IMR-90 (cell line): ENCODE results near the gene USP7. TPM values are rescaled to one million over a fixed set of nuclear protein-coding genes. Genes with fewer than 3 reads are reported as not detected.

ENCODE experiments used
- ATAC-seq: fragments of 200-7000 bp; cut with Tn5 transposase; 2 replicates; pipeline ENCODE4 v1.9.1; 2020; ENCODE audit warnings: low read depth, mild to moderate bottlenecking, moderate library complexity
- BruUV-seq: library from RNA; stranded (reverse); fragments of 400-500 nt; replicated peaks from 2 replicates; lab custom pipeline; 2021; lab: Mats Ljungman, UMichigan
- CTCF ChIA-PET: fragments of 300-600 bp; formaldehyde crosslinking; extraction: SDS; loops from one replicate; lab custom pipeline; 2021; ENCODE audit warnings: antibody characterized with exemption; lab: Yijun Ruan, JAX
- POLR2A ChIA-PET: fragments of 300-600 bp; sonication (Branson Sonifier 250); formaldehyde crosslinking; loops from one replicate; lab custom pipeline; 2022; ENCODE audit warnings: antibody characterized with exemption; ENCODE audit not compliant: unreplicated experiment; lab: Charles Lee
- DNase-seq: peaks from one replicate; pipeline ENCODE4 v3.0.0; 2013
- H2AFZ ChIP-seq: replicated peaks from 2 replicates; pipeline ENCODE3; 2013; ENCODE audit warnings: low read length, mild to moderate bottlenecking; ENCODE audit not compliant: poor library complexity
- H2AK5ac ChIP-seq: 2 replicates; pipeline ENCODE4 v1.6.1; 2013; ENCODE audit warnings: low read depth, low read length, inconsistent platforms
- H2AK9ac ChIP-seq: replicated peaks from 2 replicates; pipeline ENCODE3; 2013; ENCODE audit warnings: mild to moderate bottlenecking, low read depth, low read length, moderate library complexity; ENCODE audit not compliant: poor library complexity
- H2BK120ac ChIP-seq: 2 replicates; pipeline ENCODE4 v1.6.1; 2013; ENCODE audit warnings: low read depth, low read length, inconsistent platforms
- H2BK15ac ChIP-seq: 3 replicates; pipeline ENCODE4 v1.6.1; 2013; ENCODE audit warnings: low read depth, low read length, inconsistent platforms
- H2BK20ac ChIP-seq: 2 replicates; pipeline ENCODE4 v1.6.1; 2013; ENCODE audit warnings: low read depth, mild to moderate bottlenecking, inconsistent platforms, low read length, moderate library complexity
- H2BK5ac ChIP-seq: 2 replicates; pipeline ENCODE4 v1.6.1; 2013; ENCODE audit warnings: mild to moderate bottlenecking, low read depth, low read length, inconsistent platforms; ENCODE audit not compliant: poor library complexity, severe bottlenecking
- H3K14ac ChIP-seq: replicated peaks from 2 replicates; pipeline ENCODE4 v1.6.1; 2013; ENCODE audit warnings: low read depth, low read length, inconsistent platforms
- H3K18ac ChIP-seq: 2 replicates; pipeline ENCODE4 v1.6.1; 2013; ENCODE audit warnings: low read depth, low read length, control low read depth
- H3K23ac ChIP-seq: 2 replicates; pipeline ENCODE4 v1.6.1; 2013; ENCODE audit warnings: low read depth, low read length, inconsistent platforms
- H3K27ac ChIP-seq: 2 replicates; pipeline ENCODE4 v1.5.1; 2013; ENCODE audit warnings: mild to moderate bottlenecking, control low read depth, low read length; ENCODE audit not compliant: insufficient read depth
- H3K27me3 ChIP-seq: 2 replicates; pipeline ENCODE4 v1.6.1; 2013; ENCODE audit warnings: low read length; ENCODE audit not compliant: control insufficient read depth, insufficient read depth
- H3K36me3 ChIP-seq: 2 replicates; pipeline ENCODE4 v1.6.1; 2013; ENCODE audit warnings: low read length, mixed read lengths; ENCODE audit not compliant: control insufficient read depth, insufficient read depth
- H3K4ac ChIP-seq: 2 replicates; pipeline ENCODE4 v1.6.1; 2013; ENCODE audit warnings: low read depth, low read length, inconsistent platforms
- H3K4me1 ChIP-seq: 2 replicates; pipeline ENCODE4 v1.6.1; 2013; ENCODE audit warnings: low read length, mixed read lengths; ENCODE audit not compliant: control insufficient read depth, insufficient read depth
- H3K4me2 ChIP-seq: 2 replicates; pipeline ENCODE4 v1.6.1; 2013; ENCODE audit warnings: low read depth, mild to moderate bottlenecking, control low read depth, low read length, moderate library complexity
- H3K4me3 ChIP-seq: 2 replicates; pipeline ENCODE4 v1.5.1; 2013; ENCODE audit warnings: low read depth, mild to moderate bottlenecking, control low read depth, low read length, moderate library complexity; ENCODE audit not compliant: insufficient read depth
- H3K56ac ChIP-seq: 2 replicates; pipeline ENCODE4 v1.6.1; 2013; ENCODE audit warnings: low read length, inconsistent platforms; ENCODE audit not compliant: insufficient read depth; ENCODE audit errors: extremely low read depth
- H3K79me1 ChIP-seq, 2 experiments: 2 replicates each; pipeline ENCODE4 v1.6.1; 2013; ENCODE audit warnings: low read length in 2 of 2, inconsistent platforms in 1 of 2, low read depth in 1 of 2
- H3K9ac ChIP-seq: 2 replicates; pipeline ENCODE4 v1.6.1; 2013; ENCODE audit warnings: low read depth, low read length, control low read depth
- H3K9me1 ChIP-seq: 2 replicates; pipeline ENCODE4 v1.6.1; 2013; ENCODE audit warnings: low read length, inconsistent platforms; ENCODE audit not compliant: insufficient read depth
- H3K9me3 ChIP-seq: 2 replicates; pipeline ENCODE4 v1.6.1; 2013; ENCODE audit warnings: low read length; ENCODE audit not compliant: control insufficient read depth, insufficient read depth
- H4K20me1 ChIP-seq: 2 replicates; pipeline ENCODE4 v1.6.1; 2013; ENCODE audit warnings: low read length, inconsistent platforms; ENCODE audit not compliant: insufficient read depth
- H4K5ac ChIP-seq: 2 replicates; pipeline ENCODE4 v1.6.1; 2013; ENCODE audit warnings: mild to moderate bottlenecking, low read depth, low read length, control low read depth
- H4K8ac ChIP-seq, 2 experiments: 2 replicates each; pipeline ENCODE4 v1.6.1; 2013; ENCODE audit warnings: low read depth in 2 of 2, low read length in 2 of 2, control low read depth in 1 of 2, inconsistent platforms in 1 of 2
- H4K91ac ChIP-seq: 2 replicates; pipeline ENCODE4 v1.6.1; 2013; ENCODE audit warnings: low read depth, low read length, inconsistent platforms; ENCODE audit not compliant: insufficient read depth
- BHLHE40 ChIP-seq: fragments of 150-350 bp; IDR thresholded peaks from 2 replicates; pipeline ENCODE4 v1.6.1; 2016; ENCODE audit warnings: mild to moderate bottlenecking, low read depth, low read length
- CEBPB ChIP-seq: IDR thresholded peaks from 2 replicates; pipeline ENCODE4 v1.6.1; 2012; ENCODE audit warnings: low read depth, low read length, improper control_type of control experiment
- CHD1 ChIP-seq: IDR thresholded peaks from 2 replicates; pipeline ENCODE4 v1.6.1; 2012; ENCODE audit warnings: low read depth, low read length, improper control_type of control experiment
- CTCF ChIP-seq: conservative IDR thresholded peaks from 2 replicates; pipeline ENCODE4 v1.5.1; 2012; ENCODE audit warnings: mild to moderate bottlenecking, low read depth, low read length, improper control_type of control experiment
- ELK1 ChIP-seq: fragments of 150-350 bp; IDR thresholded peaks from 2 replicates; pipeline ENCODE4 v1.6.1; 2016; ENCODE audit warnings: low read depth, mild to moderate bottlenecking, low read length, moderate library complexity, borderline replicate concordance
- FOS ChIP-seq: fragments of 150-350 bp; IDR thresholded peaks from 2 replicates; pipeline ENCODE4 v1.6.1; 2016; ENCODE audit warnings: low read depth, low read length
- MAFK ChIP-seq: IDR thresholded peaks from 2 replicates; pipeline ENCODE4 v1.6.1; 2012; ENCODE audit warnings: low read depth, low read length, improper control_type of control experiment
- MAZ ChIP-seq: IDR thresholded peaks from 2 replicates; pipeline ENCODE4 v1.6.1; 2012; ENCODE audit warnings: low read depth, mild to moderate bottlenecking, low read length, improper control_type of control experiment, moderate library complexity, borderline replicate concordance
- MXI1 ChIP-seq: IDR thresholded peaks from 2 replicates; pipeline ENCODE4 v1.6.1; 2012; ENCODE audit warnings: low read depth, mild to moderate bottlenecking, low read length, moderate library complexity, borderline replicate concordance
- NFE2L2 ChIP-seq: fragments of 150-350 bp; IDR thresholded peaks from 2 replicates; pipeline ENCODE4 v1.6.1; 2016; ENCODE audit warnings: low read depth, mild to moderate bottlenecking, low read length
- POLR2A ChIP-seq: IDR thresholded peaks from 2 replicates; pipeline ENCODE4 v1.6.1; 2012; ENCODE audit warnings: mild to moderate bottlenecking, low read depth, low read length
- RAD21 ChIP-seq: IDR thresholded peaks from 2 replicates; pipeline ENCODE4 v1.6.1; 2012; ENCODE audit warnings: low read length, improper control_type of control experiment
- RCOR1 ChIP-seq: IDR thresholded peaks from 2 replicates; pipeline ENCODE4 v1.6.1; 2012; ENCODE audit warnings: mild to moderate bottlenecking, low read length, improper control_type of control experiment; ENCODE audit not compliant: insufficient replicate concordance
- RFX5 ChIP-seq: IDR thresholded peaks from 2 replicates; pipeline ENCODE4 v1.8.0; 2012; ENCODE audit warnings: low read depth, mild to moderate bottlenecking, low read length, moderate library complexity
- USF2 ChIP-seq: fragments of 150-350 bp; IDR thresholded peaks from 2 replicates; pipeline ENCODE4 v1.6.1; 2017; ENCODE audit warnings: mild to moderate bottlenecking, antibody characterized with exemption, low read length, low read depth
- WGBS, 2 experiments: methylation state at CpG; one replicate each; pipeline versions ENCODE4 v1.1.5 to v1.1.7; 2013; ENCODE audit warnings: missing lambda C conversion rate in 2 of 2; ENCODE audit not compliant: insufficient read length in 1 of 2; ENCODE audit errors: extremely low coverage in 2 of 2; 5-methylcytosine and 5-hydroxymethylcytosine counted together
- dilution Hi-C: fragments of 300-500 bp; cut with HindIII; formaldehyde crosslinking; loops from one replicate; pipeline ENCODE4 v1.14.3; 2018; ENCODE audit warnings: low sequenced_read_pairs; ENCODE audit not compliant: unreplicated experiment
- in situ Hi-C: fragments of 300-500 bp; cut with MboI; formaldehyde crosslinking; loops from 3 replicates; pipeline ENCODE4 v1.14.3; 2019; ENCODE audit warnings: low sequenced_read_pairs, inconsistent platforms, mixed read lengths
- intact Hi-C: fragments of 100-400 bp; cut with micrococcal nuclease; formaldehyde crosslinking; loops from 2 replicates; pipeline ENCODE4 v1.10.0; 2022
- polyA plus RNA-seq, 3 experiments: library from polyadenylated mRNA; depleted of rRNA; stranded (reverse); fragments of >200 nt; gene quantifications; 2 replicates each; pipeline ENCODE4 v1.2.3, GENCODE V29; 2012; ENCODE audit warnings: low replicate concordance in 1 of 3
- total RNA-seq: library from RNA; depleted of rRNA; stranded (reverse); fragments of >200 nt; gene quantifications from 2 replicates; pipeline ENCODE4 v1.2.3, GENCODE V29; 2012

The USP7 gene
- total and polyA plus RNA-seq, 2 of the 4 experiments (the other 2 are of a cell fraction) = 17.8 to 28.3 TPM

GRCh38 chr16:8946544-8946943 is 17.2 kb downstream of the USP7 start:
- Histone ChIP-seq H3K27me3 (no peaks in the 10 kb centered on the region), H3K9me1 (peaks cover 37% of the 10 kb centered on the region), H3K23ac (no peak overlapping the region), H2AK9ac (no peak overlapping the region), H3K4ac (no peak overlapping the region), H2BK5ac (no peak overlapping the region), H3K36me3 (no peaks in the 10 kb centered on the region), H3K4me2 (no peak overlapping the region; the same call in 1 of the 2 replicates), H3K4me1 (peaks cover 14% of the 10 kb centered on the region), H2BK120ac (no peak overlapping the region), H3K14ac (no peak overlapping the region), H3K9me3 (no peaks in the 10 kb centered on the region), H4K20me1 (peaks cover 100% of the 10 kb centered on the region), H2BK15ac (no peak overlapping the region), H3K56ac (no peak overlapping the region), H4K5ac (no peak overlapping the region), H3K27ac (no peak overlapping the region), H2AFZ (no peak overlapping the region), H4K91ac (no peak overlapping the region), H4K8ac (no peak overlapping the region), H3K79me1 (peaks cover 4 to 82% of the 10 kb centered on the region in 2 experiments), H2AK5ac (no peak overlapping the region), H3K18ac (no peak overlapping the region), H2BK20ac (no peak overlapping the region), H3K9ac (no peak overlapping the region), H3K4me3 (no peak overlapping the region)
- no TSS peak for BruUV-seq
- dilution Hi-C loops (no loop called here), intact Hi-C loops (loop anchor here (5.0 to 10.0 kb wide), 2 partner anchors 34 to 62 kb away; partner anchors contain the start of gene LITAFD), in situ Hi-C loops (no loop called here)
- DNase-seq (no peak), ATAC-seq (no peak)
- TF ChIP-seq CEBPB (no peak), RCOR1 (no peak), MAFK (no peak), USF2 (no peak), CHD1 (no peak), CTCF (no peak), ELK1 (no peak), RAD21 (no peak), RFX5 (no peak), FOS (no peak), POLR2A (no peak), MAZ (no peak), NFE2L2 (no peak), MXI1 (no peak), BHLHE40 (no peak)
- no CpG with 5 or more reads among the region's 6 CpGs for WGBS, 2 experiments
- ChIA-PET POLR2A (no interaction called here), CTCF (interaction anchor here (1.3 kb wide), 1 partner anchor 11 kb away, joined by 4 read pairs; no protein-coding TSS in a partner anchor)
